ENCODE results near the gene OSBPL8. TPM values are rescaled to one million over a fixed set of nuclear protein-coding genes. Genes with fewer than 3 reads are reported as not detected.
"Not testable (repeated sequence)": the region's sequence is repeated elsewhere in the genome, so short reads cannot be mapped to it uniquely, and the experiment has no call there.

OSBPL8 gene
- total RNA-seq, 3 donors from 2014 or later, result 77.6 to 89.1 (median 87.2) TPM

GRCh38 chr12:76329159-76329558 lies 230.4 kb downstream of the OSBPL8 start:
- Histone ChIP-seq H3K27ac (no peak overlapping the region), H3K9me3 (no peaks in the 10 kb centered on the region), H3K27me3 (no peaks in the 10 kb centered on the region), H3K36me3 (no peaks in the 10 kb centered on the region), H3K4me1 (no peaks in the 10 kb centered on the region), H3K4me3 (no peak overlapping the region)
- intact Hi-C loops (cut with DNase I; ENCODE audit: low total_unique reads), result no loop called here
- TF ChIP-seq CTCF (IDR thresholded peaks at IDR 0.05) (no peak), POLR2AphosphoS5 (IDR thresholded peaks at IDR 0.05) (no peak), POLR2A (IDR thresholded peaks at IDR 0.05) (no peak)
- no peak for DNase-seq (ENCODE audit: low spot score in 2 of 2)

GRCh38 chr12:76319595-76320319 lies 239.8 kb downstream of the OSBPL8 start:
- H3K4me1 ChIP-seq; H3K27ac ChIP-seq; H3K27me3 ChIP-seq; H3K4me3 ChIP-seq; H3K36me3 ChIP-seq; DNase-seq (ENCODE audit: low spot score in 2 of 2); intact Hi-C loops (cut with DNase I; ENCODE audit: low total_unique reads); H3K9me3 ChIP-seq: not testable (repeated sequence)

GRCh38 chr12:76318773-76319594 lies 240.6 kb downstream of the OSBPL8 start:
- H3K27ac ChIP-seq, result no peak overlapping the region
- H3K4me1 ChIP-seq, result no peaks in the 10 kb centered on the region
- no peaks in the 10 kb centered on the region for H3K36me3 ChIP-seq
- TF ChIP-seq POLR2AphosphoS5 (IDR thresholded peaks at IDR 0.05) (no peak), CTCF (IDR thresholded peaks at IDR 0.05) (no peak), POLR2A (IDR thresholded peaks at IDR 0.05) (no peak)
- intact Hi-C loops (cut with DNase I; ENCODE audit: low total_unique reads), result no loop called here
- no peaks in the 10 kb centered on the region for H3K9me3 ChIP-seq
- H3K4me3 ChIP-seq, result no peak overlapping the region
- DNase-seq (ENCODE audit: low spot score in 2 of 2), result no peak
- no peaks in the 10 kb centered on the region for H3K27me3 ChIP-seq

GRCh38 chr12:76317976-76318375 lies 241.6 kb downstream of the OSBPL8 start:
- intact Hi-C loops (cut with DNase I; ENCODE audit: low total_unique reads), result no loop called here
- no peaks in the 10 kb centered on the region for H3K9me3 ChIP-seq
- no peak for DNase-seq (ENCODE audit: low spot score in 2 of 2)

GRCh38 chr12:76316468-76316867 lies 243.1 kb downstream of the OSBPL8 start:
- H3K4me1 ChIP-seq, result no peaks in the 10 kb centered on the region
- no peak overlapping the region for H3K4me3 ChIP-seq
- TF ChIP-seq POLR2AphosphoS5 (IDR thresholded peaks at IDR 0.05), result no peak
- TF ChIP-seq POLR2A (IDR thresholded peaks at IDR 0.05), result no peak
- no peak for TF ChIP-seq CTCF (IDR thresholded peaks at IDR 0.05)
- H3K27me3 ChIP-seq, result no peaks in the 10 kb centered on the region
- no peak for DNase-seq (ENCODE audit: low spot score in 2 of 2)
- intact Hi-C loops (cut with DNase I; ENCODE audit: low total_unique reads), result no loop called here
- no peaks in the 10 kb centered on the region for H3K9me3 ChIP-seq
- H3K27ac ChIP-seq, result no peak overlapping the region
- no peaks in the 10 kb centered on the region for H3K36me3 ChIP-seq

More at GRCh38 chr12:76317976-76318375, 241.6 kb downstream of the OSBPL8 start:
- no peaks in the 10 kb centered on the region for H3K27me3 ChIP-seq
- TF ChIP-seq CTCF (IDR thresholded peaks at IDR 0.05), result no peak
- no peak for TF ChIP-seq POLR2A (IDR thresholded peaks at IDR 0.05)
- TF ChIP-seq POLR2AphosphoS5 (IDR thresholded peaks at IDR 0.05), result no peak
- no peaks in the 10 kb centered on the region for H3K36me3 ChIP-seq
- H3K4me3 ChIP-seq, result no peak overlapping the region
- H3K27ac ChIP-seq, result no peak overlapping the region
- no peaks in the 10 kb centered on the region for H3K4me1 ChIP-seq

All from breast epithelium (tissue), 4 donors.